ENCODE data around the gene PLD6.

Gene PLD6

DNA sequence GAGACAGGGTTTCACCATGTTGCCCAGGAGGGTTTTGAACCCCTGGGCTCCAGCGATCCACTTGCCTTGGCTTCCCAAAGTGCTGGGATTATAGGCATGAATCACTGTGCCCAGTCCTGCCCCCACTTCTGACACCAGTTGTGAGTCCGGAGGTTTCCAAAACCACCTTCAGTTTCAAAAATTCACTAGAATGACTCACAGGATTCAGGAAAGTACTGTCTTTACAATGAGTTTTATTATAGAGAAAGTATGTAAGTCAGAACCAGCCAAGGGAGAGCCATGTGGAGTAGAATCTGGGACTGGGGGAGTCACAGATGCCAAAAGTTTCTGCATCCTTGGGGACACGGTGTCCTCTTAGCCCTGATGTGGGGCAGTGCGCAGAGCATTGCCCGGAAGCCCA, 55.1 kb downstream of the PLD6 start:
- no peaks in the 10 kb centered on the region for H3K9me3 ChIP-seq (ENCODE audit: control insufficient read depth, insufficient read depth, low read length)
- no peaks in the 10 kb centered on the region for H3K9me2 ChIP-seq (replicated peaks; ENCODE audit: control insufficient read depth, low read length)
- H3F3A ChIP-seq (ENCODE audit: control insufficient read depth, insufficient read depth) = no peaks in the 10 kb centered on the region
- H3K79me2 ChIP-seq (ENCODE audit: control insufficient read depth, low read length) = no peaks in the 10 kb centered on the region
- H3K4me1 ChIP-seq (ENCODE audit: control insufficient read depth, low read length) = no peaks in the 10 kb centered on the region
- no peak overlapping the region for H3K27ac ChIP-seq (ENCODE audit: low read depth, low read length)
- H3K27me3 ChIP-seq (ENCODE audit: control insufficient read depth, low read length) = no peaks in the 10 kb centered on the region
- no peak overlapping the region for H3K4me3 ChIP-seq (ENCODE audit: low read length)
- TF ChIP-seq EZH2phosphoT487 (IDR thresholded peaks at IDR 0.05; ENCODE audit: borderline replicate concordance, low read length) = no peak
- no peaks in the 10 kb centered on the region for H4K20me1 ChIP-seq (ENCODE audit: control insufficient read depth, insufficient read depth, low read depth, low read length)
- no peak overlapping the region for H3K4me2 ChIP-seq (ENCODE audit: low read length)
- H3K36me3 ChIP-seq (ENCODE audit: control insufficient read depth, low read length) = peaks cover 59% of the 10 kb centered on the region

Data from DOHH2 (cell line).